ENCODE results near the gene HES2. TPM values are rescaled to one million over a fixed set of nuclear protein-coding genes. Genes with fewer than 3 reads are reported as not detected.

HES2 gene
- total and polyA plus RNA-seq, 9 of the 15 experiments (the other 6 are each of a cell fraction or from before 2014, with no cell fraction given), result 0.05 to 0.18 (median 0.07) TPM; not detected in 4

DNA sequence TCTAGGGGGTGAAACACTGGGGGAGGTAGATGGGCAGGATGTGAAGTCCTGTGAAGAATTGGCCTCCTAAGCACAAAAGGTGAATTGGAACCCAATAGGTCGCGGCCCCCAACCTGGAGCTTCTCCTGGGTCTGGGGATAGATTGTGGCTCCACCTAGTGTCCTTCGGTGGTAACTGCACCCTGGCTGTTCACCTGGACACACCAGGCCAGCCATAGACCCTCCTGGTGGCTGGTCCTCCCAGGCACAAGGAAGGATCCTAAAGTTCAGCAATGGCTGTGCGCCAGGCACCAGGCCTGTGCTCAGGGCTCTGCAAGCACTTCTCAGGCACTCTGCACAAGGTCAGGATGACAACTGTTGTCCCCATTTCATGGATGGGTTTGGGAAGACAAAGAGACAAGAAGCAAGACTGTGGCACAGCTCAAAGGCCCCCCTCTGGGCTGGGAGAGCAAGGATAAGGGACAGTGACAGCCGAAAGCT lies 18.4 kb upstream of the HES2 start:
- ChIA-PET POLR2A (interaction anchor here (0.6 to 1.9 kb wide), 7 partner anchors 12 to 844 kb away, joined by 3 to 7 read pairs (median 4); no protein-coding TSS in a partner anchor), CTCF (ENCODE audit: low intra/inter-chr PET ratio) (interaction anchor here (0.8 to 1.8 kb wide), 6 partner anchors 13 to 191 kb away, joined by 3 to 19 read pairs (median 7); partner anchors contain the start of gene ESPN)
- Histone ChIP-seq H3K9ac (ENCODE audit: insufficient read depth in 1 of 2, low read depth in 2 of 2, low read length in 2 of 2) (no peak overlapping the region), H3K79me2 (ENCODE audit: control insufficient read depth, insufficient read depth, low read length) (no peaks in the 10 kb centered on the region), H3K4me3 (no peak overlapping the region), H3K9me3 (replicated peaks; ENCODE audit: control insufficient read depth, insufficient read depth, low read depth, low read length) (no peaks in the 10 kb centered on the region), H4K20me1 (replicated peaks; ENCODE audit: control insufficient read depth, insufficient read depth, low read length) (peaks cover 26% of the 10 kb centered on the region), H3K36me3 (ENCODE audit: control insufficient read depth, insufficient read depth, low read length) (no peaks in the 10 kb centered on the region), H3K9me1 (ENCODE audit: control insufficient read depth, insufficient read depth, low read length) (no peaks in the 10 kb centered on the region), H2AFZ (ENCODE audit: low read depth, low read length) (no peak overlapping the region), H3K27ac (ENCODE audit: extremely low read depth, low read depth, low read length) (no peak overlapping the region), H3K4me2 (ENCODE audit: insufficient read depth, low read length) (no peak overlapping the region), H3K4me1 (replicated peaks in 1 of 2; ENCODE audit: control insufficient read depth in 2 of 2, insufficient read depth in 2 of 2, low read length in 2 of 2) (peaks cover 0 to 20% of the 10 kb centered on the region in 2 experiments; a peak in 2 of 5 replicates), H3K27me3 (ENCODE audit: control insufficient read depth in 2 of 2, insufficient read depth in 2 of 2, low read length in 2 of 2) (peaks cover 6 to 51% of the 10 kb centered on the region in 2 experiments; a peak in 4 of 5 replicates)
- under 1% methylated on average over 5 of the region's 5 CpGs for WGBS (ENCODE audit: insufficient coverage, low coverage, missing lambda C conversion rate)
- in situ Hi-C loops (cut with MboI), result no loop called here
- no TSS peak for BruUV-seq (replicated peaks)
- intact Hi-C loops (cut with micrococcal nuclease), result loop anchor here (1.0 to 5.0 kb wide), 5 partner anchors 15 to 192 kb away; no protein-coding TSS in a partner anchor
- ATAC-seq (peak; percentile 79), DNase-seq (ENCODE audit: extremely low read depth in 1 of 4, low spot score in 3 of 4) (peak; percentile 79 to 90 (median 86)), FAIRE-seq (peak; percentile 87)
- TF ChIP-seq NONO (IDR thresholded peaks at IDR 0.05; ENCODE audit: low read depth in 2 of 2, low read length in 1 of 2), result peak in 1 of 2 experiments; percentile 36; a peak in 1 of 4 replicates
- no peak for TF ChIP-seq KLF6 (CRISPR knock-in tag; IDR thresholded peaks at IDR 0.05; ENCODE audit: borderline replicate concordance)
- TF ChIP-seq RB1 (IDR thresholded peaks at IDR 0.05; ENCODE audit: low read depth), result peak; percentile 89
- 0 out of 3 replicates have a peak, but pooled peaks of 1 of the 2 experiments have one; percentile 13 for TF ChIP-seq CBX3 (IDR thresholded peaks at IDR 0.05; ENCODE audit: borderline replicate concordance in 1 of 2, low read length in 2 of 2)
- no peak for TF ChIP-seq XRCC3 (IDR thresholded peaks at IDR 0.05)
- 0 out of 2 replicates have a peak, but pooled peaks have one; percentile 32 for TF ChIP-seq CC2D1A (IDR thresholded peaks at IDR 0.05)
- no peak for TF ChIP-seq FOXM1 (IDR thresholded peaks at IDR 0.05; ENCODE audit: low read depth)
- no peak for TF ChIP-seq FOXM1 (CRISPR knock-in tag; IDR thresholded peaks at IDR 0.05; ENCODE audit: low read depth)
- TF ChIP-seq HNRNPUL1 (IDR thresholded peaks at IDR 0.05; ENCODE audit: low read length), result no peak
- peak; percentile 96 to 98 (median 96) for TF ChIP-seq CTCF (IDR thresholded peaks at IDR 0.05 in 2 of 3, conservative IDR thresholded peaks at IDR 0.05 in 1 of 3; ENCODE audit: insufficient read depth in 2 of 3, low read depth in 1 of 3, low read length in 3 of 3)
- TF ChIP-seq XRCC5 (IDR thresholded peaks at IDR 0.05; ENCODE audit: low read depth, low read length), result peak; percentile 73
- TF ChIP-seq, protein P1, sequence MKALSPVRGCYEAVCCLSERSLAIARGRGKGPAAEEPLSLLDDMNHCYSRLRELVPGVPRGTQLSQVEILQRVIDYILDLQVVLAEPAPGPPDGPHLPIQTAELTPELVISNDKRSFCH (CRISPR knock-in tag; IDR thresholded peaks at IDR 0.05), result no peak
- TF ChIP-seq, protein P1 (tag; IDR thresholded peaks at IDR 0.05), result 0 out of 2 replicates have a peak, but pooled peaks have one; percentile 41
- no peak for TF ChIP-seq SIRT6 (IDR thresholded peaks at IDR 0.05; ENCODE audit: low read depth, low read length)
- TF ChIP-seq FOSL1 (tag; conservative IDR thresholded peaks at IDR 0.05), result no peak
- no peak for TF ChIP-seq ZNF780A (CRISPR knock-in tag; IDR thresholded peaks at IDR 0.05)
- TF ChIP-seq KLF10 (CRISPR knock-in tag; IDR thresholded peaks at IDR 0.05), result no peak
- TF ChIP-seq, protein P2, sequence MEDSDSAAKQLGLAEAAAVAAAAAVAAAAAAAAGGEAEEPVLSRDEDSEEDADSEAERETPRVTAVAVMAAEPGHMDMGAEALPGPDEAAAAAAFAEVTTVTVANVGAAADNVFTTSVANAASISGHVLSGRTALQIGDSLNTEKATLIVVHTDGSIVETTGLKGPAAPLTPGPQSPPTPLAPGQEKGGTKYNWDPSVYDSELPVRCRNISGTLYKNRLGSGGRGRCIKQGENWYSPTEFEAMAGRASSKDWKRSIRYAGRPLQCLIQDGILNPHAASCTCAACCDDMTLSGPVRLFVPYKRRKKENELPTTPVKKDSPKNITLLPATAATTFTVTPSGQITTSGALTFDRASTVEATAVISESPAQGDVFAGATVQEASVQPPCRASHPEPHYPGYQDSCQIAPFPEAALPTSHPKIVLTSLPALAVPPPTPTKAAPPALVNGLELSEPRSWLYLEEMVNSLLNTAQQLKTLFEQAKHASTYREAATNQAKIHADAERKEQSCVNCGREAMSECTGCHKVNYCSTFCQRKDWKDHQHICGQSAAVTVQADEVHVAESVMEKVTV (CRISPR knock-in tag; IDR thresholded peaks at IDR 0.05), result peak; percentile 21; the same call in 1 of the 2 replicates
- TF ChIP-seq HDAC1 (IDR thresholded peaks at IDR 0.05), result no peak
- TF ChIP-seq RNF2 (IDR thresholded peaks at IDR 0.05), result no peak

Data from K562 (cell line).